ENCODE measurements around the gene RNASET2. TPM values are rescaled to one million over a fixed set of nuclear protein-coding genes. Genes with fewer than 3 reads are reported as not detected.
"Not testable (repeated sequence)": the region's sequence is repeated elsewhere in the genome, so short reads cannot be mapped to it uniquely, and the experiment has no call there.

Gene RNASET2
- total and polyA plus RNA-seq, 2 experiments from 2014 or later: 144 to 266 TPM

GRCh38 chr6:166949528-166950442 lies 6.6 kb downstream of the RNASET2 start:
- H3K79me2 ChIP-seq: peaks cover 10% of the 10 kb centered on the region
- no peaks in the 10 kb centered on the region for H3K9me2 ChIP-seq (replicated peaks; ENCODE audit: insufficient read depth)
- H3K4me3 ChIP-seq: no peak overlapping the region
- DNase-seq (ENCODE audit: low spot score): no peak
- H3K36me3 ChIP-seq (replicated peaks; ENCODE audit: insufficient read depth, low read depth): no peaks in the 10 kb centered on the region
- H3K4me1 ChIP-seq (ENCODE audit: insufficient read depth): peaks cover 4% of the 10 kb centered on the region
- no peak overlapping the region for H2AFZ ChIP-seq
- no peak overlapping the region for H3K27ac ChIP-seq
- H4K20me1 ChIP-seq (ENCODE audit: insufficient read depth, poor library complexity, severe bottlenecking): no peaks in the 10 kb centered on the region
- H3K4me2 ChIP-seq: no peak overlapping the region
- no peak for TF ChIP-seq EZH2phosphoT487 (IDR thresholded peaks at IDR 0.05; ENCODE audit: low read depth, severe bottlenecking, unreplicated experiment)
- TF ChIP-seq EZH2 (IDR thresholded peaks at IDR 0.05; ENCODE audit: borderline replicate concordance): no peak
- no peak for TF ChIP-seq CTCF (IDR thresholded peaks at IDR 0.05; ENCODE audit: poor library complexity)
- WGBS (ENCODE audit: low lambda C conversion rate, missing lambda C conversion rate): 75% methylated on average over 9 of the region's 9 CpGs
- no peaks in the 10 kb centered on the region for H3K27me3 ChIP-seq
- no peaks in the 10 kb centered on the region for H3K9me3 ChIP-seq (ENCODE audit: low read depth)

GRCh38 chr6:166948724-166949123 lies 7.6 kb downstream of the RNASET2 start:
- H3K79me2 ChIP-seq; H3K27me3 ChIP-seq; H3K4me2 ChIP-seq; H4K20me1 ChIP-seq (ENCODE audit: insufficient read depth, poor library complexity, severe bottlenecking); H3K9me2 ChIP-seq (replicated peaks; ENCODE audit: insufficient read depth); H3K4me3 ChIP-seq; H2AFZ ChIP-seq; H3K4me1 ChIP-seq (ENCODE audit: insufficient read depth); DNase-seq (ENCODE audit: low spot score); H3K27ac ChIP-seq; H3K36me3 ChIP-seq (replicated peaks; ENCODE audit: insufficient read depth, low read depth); H3K9me3 ChIP-seq (ENCODE audit: low read depth): not testable (repeated sequence)
- 67% methylated on average over 6 of the region's 6 CpGs for WGBS (ENCODE audit: low lambda C conversion rate, missing lambda C conversion rate)

GRCh38 chr6:166947251-166947650 lies 9.1 kb downstream of the RNASET2 start:
- H3K79me2 ChIP-seq: no peaks in the 10 kb centered on the region
- H3K9me2 ChIP-seq (replicated peaks; ENCODE audit: insufficient read depth): no peaks in the 10 kb centered on the region
- H3K4me2 ChIP-seq: no peak overlapping the region
- 91% methylated on average over 5 of the region's 5 CpGs for WGBS (ENCODE audit: low lambda C conversion rate, missing lambda C conversion rate)
- H4K20me1 ChIP-seq (ENCODE audit: insufficient read depth, poor library complexity, severe bottlenecking): no peaks in the 10 kb centered on the region
- H3K4me1 ChIP-seq (ENCODE audit: insufficient read depth): peaks cover 4% of the 10 kb centered on the region
- H3K4me3 ChIP-seq: no peak overlapping the region
- TF ChIP-seq CTCF (IDR thresholded peaks at IDR 0.05; ENCODE audit: poor library complexity) (no peak), EZH2 (IDR thresholded peaks at IDR 0.05; ENCODE audit: borderline replicate concordance) (no peak), EZH2phosphoT487 (IDR thresholded peaks at IDR 0.05; ENCODE audit: low read depth, severe bottlenecking, unreplicated experiment) (no peak)
- no peaks in the 10 kb centered on the region for H3K27me3 ChIP-seq
- no peaks in the 10 kb centered on the region for H3K36me3 ChIP-seq (replicated peaks; ENCODE audit: insufficient read depth, low read depth)
- H2AFZ ChIP-seq: no peak overlapping the region
- H3K27ac ChIP-seq: no peak overlapping the region
- DNase-seq (ENCODE audit: low spot score): no peak
- H3K9me3 ChIP-seq (ENCODE audit: low read depth): no peaks in the 10 kb centered on the region

- no peak overlapping the region for H3K4me2 ChIP-seq
- no peak overlapping the region for H3K4me3 ChIP-seq
- WGBS (ENCODE audit: low lambda C conversion rate, missing lambda C conversion rate): 96% methylated on average over 16 of the region's 16 CpGs
- H3K27ac ChIP-seq: no peak overlapping the region
- H2AFZ ChIP-seq: no peak overlapping the region
- H4K20me1 ChIP-seq (ENCODE audit: insufficient read depth, poor library complexity, severe bottlenecking): no peaks in the 10 kb centered on the region
- H3K9me3 ChIP-seq (ENCODE audit: low read depth): no peaks in the 10 kb centered on the region
- H3K4me1 ChIP-seq (ENCODE audit: insufficient read depth): peaks cover 4% of the 10 kb centered on the region
- no peaks in the 10 kb centered on the region for H3K9me2 ChIP-seq (replicated peaks; ENCODE audit: insufficient read depth)
- no peaks in the 10 kb centered on the region for H3K79me2 ChIP-seq
- TF ChIP-seq CTCF (IDR thresholded peaks at IDR 0.05; ENCODE audit: poor library complexity) (no peak), EZH2 (IDR thresholded peaks at IDR 0.05; ENCODE audit: borderline replicate concordance) (no peak), EZH2phosphoT487 (IDR thresholded peaks at IDR 0.05; ENCODE audit: low read depth, severe bottlenecking, unreplicated experiment) (no peak)
- no peaks in the 10 kb centered on the region for H3K36me3 ChIP-seq (replicated peaks; ENCODE audit: insufficient read depth, low read depth)
- no peaks in the 10 kb centered on the region for H3K27me3 ChIP-seq
- no peak for DNase-seq (ENCODE audit: low spot score)
Observed at GRCh38 chr6:166946125-166946524, 10.2 kb downstream of the RNASET2 start.

Data from hepatocyte (in vitro differentiated cells).